Endothelial cell of umbilical vein (primary cell): ENCODE measurements around the gene KHNYN. TPM values are rescaled to one million over a fixed set of nuclear protein-coding genes. Genes with fewer than 3 reads are reported as not detected.

ENCODE experiments used
- BruUV-seq: library from RNA; stranded (reverse); fragments of 400-500 nt; replicated peaks from 2 replicates; lab custom pipeline; 2021; lab: Mats Ljungman, UMichigan
- CTCF ChIA-PET: fragments of 300-600, 350-600 bp; sonication (Branson Sonifier 250); formaldehyde crosslinking; loops from one replicate; lab custom pipeline; 2021; ENCODE audit warnings: antibody characterized with exemption, inconsistent platforms; lab: Charles Lee
- POLR2A ChIA-PET: fragments of 300-600, 350-600 bp; sonication (Branson Sonifier 250); formaldehyde crosslinking; loops from one replicate; lab custom pipeline; 2021; ENCODE audit warnings: antibody characterized with exemption, inconsistent platforms; lab: Charles Lee
- DNase-seq: peaks from one replicate; pipeline ENCODE4 v3.0.0-alpha.2; 2011; ENCODE audit warnings: low read depth, low spot score
- FAIRE-seq: peaks from 2 replicates; lab custom pipeline; 2011; peaks lifted over from hg19 to GRCh38; lab: Jason Lieb, UNC
- H2AFZ ChIP-seq: 2 replicates; pipeline ENCODE4 v1.6.0; 2012; ENCODE audit warnings: low read depth, low read length, control low read depth, inconsistent platforms
- H3K27ac ChIP-seq: 2 replicates; pipeline ENCODE4 v1.5.1; 2011; ENCODE audit warnings: low read depth, mild to moderate bottlenecking, control low read depth, low read length, moderate library complexity; ENCODE audit not compliant: insufficient read depth
- H3K27me3 ChIP-seq, 2 experiments: 2 replicates each; pipeline versions ENCODE4 v1.6.0 to v1.6.1; 2011; ENCODE audit warnings: low read length in 2 of 2, mixed read lengths in 1 of 2; ENCODE audit not compliant: control insufficient read depth in 2 of 2, insufficient read depth in 2 of 2
- H3K36me3 ChIP-seq, 2 experiments: 2 replicates in 1 of 2; 3 replicates in 1 of 2; pipeline ENCODE4 v1.5.1; 2011; ENCODE audit warnings: low read length in 2 of 2, mild to moderate bottlenecking in 1 of 2, moderate library complexity in 1 of 2; ENCODE audit not compliant: control insufficient read depth in 2 of 2, insufficient read depth in 2 of 2; ENCODE audit errors: extremely low read depth in 1 of 2
- H3K4me1 ChIP-seq: 3 replicates; pipeline ENCODE4 v1.5.1; 2011; ENCODE audit warnings: mild to moderate bottlenecking, low read length; ENCODE audit not compliant: control insufficient read depth, insufficient read depth; ENCODE audit errors: extremely low read depth
- H3K4me2 ChIP-seq: 2 replicates; pipeline ENCODE4 v1.6.1; 2011; ENCODE audit warnings: low read length, control low read depth, mixed read lengths; ENCODE audit not compliant: insufficient read depth
- H3K4me3 ChIP-seq, 3 experiments: fragments of 200-600 bp in 1 of 3; sonication (generic), shearing (Covaris generic) in 1 of 3; replicated peaks in 1 of 3; 2 replicates each; pipeline ENCODE4 v1.5.1; 2011 to 2016; ENCODE audit warnings: control low read depth in 3 of 3, low read length in 3 of 3, mild to moderate bottlenecking in 2 of 3, inconsistent platforms in 1 of 3, low read depth in 1 of 3, moderate library complexity in 1 of 3; ENCODE audit not compliant: insufficient read depth in 1 of 3
- H3K79me2 ChIP-seq: 2 replicates; pipeline ENCODE4 v1.6.0; 2012; ENCODE audit warnings: low read length, inconsistent platforms; ENCODE audit not compliant: control insufficient read depth, insufficient read depth
- H3K9ac ChIP-seq: replicated peaks from 2 replicates; pipeline ENCODE3; 2011; ENCODE audit warnings: low read length, control low read depth; ENCODE audit not compliant: insufficient read depth; ENCODE audit errors: extremely low read depth
- H3K9me1 ChIP-seq: replicated peaks from 3 replicates; pipeline ENCODE4 v1.6.0; 2011; ENCODE audit warnings: mild to moderate bottlenecking, low read length; ENCODE audit not compliant: control insufficient read depth, insufficient read depth; ENCODE audit errors: extremely low read depth
- H3K9me3 ChIP-seq: replicated peaks from 2 replicates; pipeline ENCODE4 v1.5.1; 2012; ENCODE audit warnings: low read length, inconsistent platforms; ENCODE audit not compliant: control insufficient read depth, insufficient read depth
- H4K20me1 ChIP-seq: replicated peaks from 2 replicates; pipeline ENCODE3; 2011; ENCODE audit warnings: mild to moderate bottlenecking, low read length; ENCODE audit not compliant: control insufficient read depth, insufficient read depth; ENCODE audit errors: extremely low read depth
- CTCF ChIP-seq, 2 donors: IDR thresholded peaks; 1 replicate in 1 of 2; 2 replicates in 1 of 2; pipeline ENCODE4 v1.5.1; 2011; ENCODE audit warnings: low read length in 2 of 2, mild to moderate bottlenecking in 2 of 2, moderate library complexity in 2 of 2, control low read depth in 1 of 2, inconsistent platforms in 1 of 2, low read depth in 1 of 2; ENCODE audit not compliant: insufficient read depth in 1 of 2; ENCODE audit errors: extremely low read depth in 1 of 2
- EZH2 ChIP-seq: IDR thresholded peaks from 2 replicates; pipeline ENCODE4 v1.6.1; 2012; ENCODE audit warnings: borderline replicate concordance, low read depth, mild to moderate bottlenecking, moderate library complexity, low read length, inconsistent platforms; ENCODE audit not compliant: severe bottlenecking
- FOS ChIP-seq: IDR thresholded peaks from 2 replicates; pipeline ENCODE4 v1.6.1; 2011; ENCODE audit warnings: mild to moderate bottlenecking, low read length, moderate library complexity, borderline replicate concordance; ENCODE audit not compliant: insufficient read depth
- GATA2 ChIP-seq: IDR thresholded peaks from 2 replicates; pipeline ENCODE4 v1.7.0; 2011; ENCODE audit warnings: low read depth, mild to moderate bottlenecking, moderate library complexity, mixed read lengths, low read length; ENCODE audit not compliant: insufficient read length, insufficient read depth
- JUN ChIP-seq: IDR thresholded peaks from 2 replicates; pipeline ENCODE4 v1.6.1; 2011; ENCODE audit warnings: borderline replicate concordance, low read depth; ENCODE audit not compliant: insufficient read length, insufficient read depth
- MAX ChIP-seq: IDR thresholded peaks from 2 replicates; pipeline ENCODE4 v1.6.1; 2011; ENCODE audit not compliant: insufficient read depth, insufficient read length
- MYC ChIP-seq: IDR thresholded peaks from one replicate; pipeline ENCODE4 v1.6.1; 2011; ENCODE audit warnings: mild to moderate bottlenecking, low read depth, low read length
- POLR2A ChIP-seq: IDR thresholded peaks from 2 replicates; pipeline ENCODE4 v1.6.1; 2012; ENCODE audit warnings: low read depth, mild to moderate bottlenecking, control low read depth, low read length
- POLR2AphosphoS5 ChIP-seq: IDR thresholded peaks from 2 replicates; pipeline ENCODE4 v1.6.1; 2012; ENCODE audit warnings: low read depth, mild to moderate bottlenecking, control low read depth, low read length, moderate library complexity; ENCODE audit not compliant: insufficient read depth
- dilution Hi-C: fragments of 300-500 bp; cut with MboI; formaldehyde crosslinking; loops from one replicate; pipeline ENCODE4 v1.15.0; 2019; ENCODE audit warnings: low sequenced_read_pairs; ENCODE audit not compliant: extremely low pct_ligation_motif_present
- intact Hi-C: fragments of 100-400 bp; cut with micrococcal nuclease; formaldehyde crosslinking; loops from one replicate; pipeline ENCODE4 v1.10.0; 2022
- polyA plus RNA-seq, 4 experiments: library from polyadenylated mRNA; depleted of rRNA in 3 of 4; stranded (reverse) in 3 of 4; unstranded in 1 of 4; fragments of >200 nt; gene quantifications; 2 replicates each; pipeline versions ENCODE4 v1.2.1 to v1.2.3, GENCODE V29; 2011 to 2012; ENCODE audit warnings: missing spikeins in 1 of 4
- total RNA-seq: library from RNA; stranded (reverse); gene quantifications from 2 replicates; pipeline ENCODE4 v1.2.3, GENCODE V29; 2021

Gene KHNYN
- total and polyA plus RNA-seq, 2 donors (not counting 3 experiments of a cell fraction or from before 2014, with no cell fraction given): 25.4 to 63.3 TPM

- Histone ChIP-seq H3K4me3 (no peak overlapping the region), H4K20me1 (no peaks in the 10 kb centered on the region)
These were observed 11.0 kb downstream of the KHNYN start for GRCh38 chr14:24440606-24441399.

More at GRCh38 chr14:24440606-24441399, 11.0 kb downstream of the KHNYN start:
- Histone ChIP-seq H3K9me1 (no peaks in the 10 kb centered on the region), H3K79me2 (peaks cover 2% of the 10 kb centered on the region), H3K36me3 (peaks cover 7 to 23% of the 10 kb centered on the region in 2 experiments), H3K27me3 (no peaks in the 10 kb centered on the region), H2AFZ (no peak overlapping the region), H3K9ac (no peak overlapping the region), H3K9me3 (no peaks in the 10 kb centered on the region), H3K27ac (no peak overlapping the region), H3K4me2 (no peak overlapping the region), H3K4me1 (peaks cover 40% of the 10 kb centered on the region)
- ChIA-PET POLR2A (interaction anchor here (1.5 kb wide), 1 partner anchor 11 kb away, joined by 5 read pairs; the partner anchor contains the start of genes CBLN3 and KHNYN), CTCF (interaction anchor here (1.2 to 2.2 kb wide), 6 partner anchors 9 to 144 kb away, joined by 3 to 31 read pairs (median 8); no protein-coding TSS in a partner anchor)
- TF ChIP-seq MYC: no peak
- TF ChIP-seq MAX: no peak
- no peak for TF ChIP-seq EZH2
- TF ChIP-seq JUN: no peak
- no peak for TF ChIP-seq FOS
- TF ChIP-seq GATA2: no peak
- no peak for TF ChIP-seq POLR2A
- TF ChIP-seq CTCF (IDR thresholded peaks at IDR 0.05; ENCODE audit: extremely low read depth in 1 of 2, insufficient read depth in 1 of 2, low read depth in 1 of 2, low read length in 2 of 2): no peak
- TF ChIP-seq POLR2AphosphoS5: no peak
- intact Hi-C loops (loop anchor here (10.0 kb wide), 1 partner anchor 954 kb away; no protein-coding TSS in a partner anchor), dilution Hi-C loops (no loop called here)
- BruUV-seq: no TSS peak
- FAIRE-seq (no peak), DNase-seq (no peak)
